ENCODE data around the gene DDAH2.

DNA sequence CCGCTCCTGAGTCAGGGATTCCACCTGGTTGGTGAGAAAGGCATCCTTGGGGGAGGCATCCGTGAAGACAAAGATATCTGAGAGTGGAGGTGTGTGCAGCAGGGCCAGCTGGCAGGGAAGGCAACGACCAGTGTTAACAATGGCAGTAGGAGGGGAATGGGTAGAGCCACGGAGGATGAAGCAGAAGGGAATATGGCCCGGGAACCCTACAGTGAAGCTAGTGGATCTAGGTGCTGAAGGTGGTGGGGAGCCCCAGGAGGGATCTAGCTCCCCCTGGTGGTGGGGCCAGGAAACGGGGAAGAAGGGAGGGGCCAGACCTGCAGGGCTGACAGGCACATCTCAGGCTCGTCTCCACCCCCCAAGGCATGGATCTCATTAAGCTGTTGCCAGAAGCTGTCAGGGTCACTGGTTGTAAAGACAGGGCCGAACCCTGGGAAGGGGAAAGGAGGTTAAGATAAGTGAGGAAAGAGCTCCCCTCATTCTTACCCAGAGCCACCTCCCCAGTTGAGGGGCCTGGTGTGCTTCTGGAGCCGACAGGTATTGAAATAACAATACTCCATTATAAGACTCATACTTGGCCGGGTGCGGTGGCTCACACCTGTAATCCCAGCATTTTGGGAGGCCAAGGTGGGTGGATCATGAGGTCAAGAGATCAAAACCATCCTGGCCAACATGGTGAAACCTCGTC lies 40.7 kb upstream of the DDAH2 start:
- no peak for TF ChIP-seq POLR2A (IDR thresholded peaks at IDR 0.05)
- TF ChIP-seq, protein P1, sequence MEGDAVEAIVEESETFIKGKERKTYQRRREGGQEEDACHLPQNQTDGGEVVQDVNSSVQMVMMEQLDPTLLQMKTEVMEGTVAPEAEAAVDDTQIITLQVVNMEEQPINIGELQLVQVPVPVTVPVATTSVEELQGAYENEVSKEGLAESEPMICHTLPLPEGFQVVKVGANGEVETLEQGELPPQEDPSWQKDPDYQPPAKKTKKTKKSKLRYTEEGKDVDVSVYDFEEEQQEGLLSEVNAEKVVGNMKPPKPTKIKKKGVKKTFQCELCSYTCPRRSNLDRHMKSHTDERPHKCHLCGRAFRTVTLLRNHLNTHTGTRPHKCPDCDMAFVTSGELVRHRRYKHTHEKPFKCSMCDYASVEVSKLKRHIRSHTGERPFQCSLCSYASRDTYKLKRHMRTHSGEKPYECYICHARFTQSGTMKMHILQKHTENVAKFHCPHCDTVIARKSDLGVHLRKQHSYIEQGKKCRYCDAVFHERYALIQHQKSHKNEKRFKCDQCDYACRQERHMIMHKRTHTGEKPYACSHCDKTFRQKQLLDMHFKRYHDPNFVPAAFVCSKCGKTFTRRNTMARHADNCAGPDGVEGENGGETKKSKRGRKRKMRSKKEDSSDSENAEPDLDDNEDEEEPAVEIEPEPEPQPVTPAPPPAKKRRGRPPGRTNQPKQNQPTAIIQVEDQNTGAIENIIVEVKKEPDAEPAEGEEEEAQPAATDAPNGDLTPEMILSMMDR (IDR thresholded peaks at IDR 0.05), result peak; percentile 83 to 95 (median 90)
- TF ChIP-seq POLR2AphosphoS5 (IDR thresholded peaks at IDR 0.05), result peak in 1 of 3 donors; percentile 2
- no peak for TF ChIP-seq EP300 (IDR thresholded peaks at IDR 0.05; ENCODE audit: low read depth)

Measured in transverse colon (tissue), 4 donors.